HepG2 (cell line): Measurements from ENCODE around the gene ZNF440. TPM values are rescaled to one million over a fixed set of nuclear protein-coding genes. Genes with fewer than 3 reads are reported as not detected.
A peak's percentile ranks its signal among the peaks of the same experiment; 100 is the strongest.

Experiments
- CHD2 ChIP-seq: IDR thresholded peaks from 2 replicates; pipeline ENCODE4 v1.6.1; 2011; ENCODE audit warnings: low read depth, low read length, improper control_type of control experiment
- DMTF1 ChIP-seq: sonication (generic); formaldehyde crosslinking; IDR thresholded peaks from 2 replicates; pipeline ENCODE4 v1.4.0; 2020; ENCODE audit warnings: mild to moderate bottlenecking, missing genetic modification reagents
- ZNF607 ChIP-seq: sonication (generic); formaldehyde crosslinking; IDR thresholded peaks from 2 replicates; pipeline ENCODE4 v1.5.1; 2020; ENCODE audit warnings: missing genetic modification reagents, mild to moderate bottlenecking, borderline replicate concordance
- polyA plus RNA-seq, 8 experiments: library from polyadenylated mRNA; depleted of rRNA in 3 of 8; stranded (reverse) in 7 of 8; unstranded in 1 of 8; fragments of >200 nt; fragmentation: Illumina TruSeq in 4 of 8; extraction: Trizol in 4 of 8; gene quantifications; 2 replicates each; pipeline versions ENCODE4 v1.2.1 to v1.2.3, GENCODE V29; 2011 to 2016; ENCODE audit warnings: low read depth in 4 of 8, missing spikeins in 1 of 8, mixed read lengths in 1 of 8; ENCODE audit not compliant: insufficient read depth in 1 of 8
- total RNA-seq, 5 experiments: library from RNA; depleted of rRNA; stranded (reverse); fragments of >200 nt; fragmentation: Illumina TruSeq; extraction: Trizol; gene quantifications; 2 replicates each; pipeline ENCODE4 v1.2.3, GENCODE V29; 2016; ENCODE audit warnings: low read depth in 1 of 5
- TF ChIP-seq, protein P1 (sequence below): sonication (generic); formaldehyde crosslinking; IDR thresholded peaks from 2 replicates; pipeline ENCODE4 v1.4.0; 2020; ENCODE audit warnings: missing genetic modification reagents, borderline replicate concordance

Gene ZNF440
- total and polyA plus RNA-seq, 2 of the 13 experiments (the other 11 are each of a cell fraction or from before 2014, with no cell fraction given) = 2.7 to 12.4 TPM

GRCh38 chr19:11766597-11767591 is 47.2 kb upstream of the ZNF440 start, which contains the start of gene ZNF441 (continued):
- TF ChIP-seq, protein P1, sequence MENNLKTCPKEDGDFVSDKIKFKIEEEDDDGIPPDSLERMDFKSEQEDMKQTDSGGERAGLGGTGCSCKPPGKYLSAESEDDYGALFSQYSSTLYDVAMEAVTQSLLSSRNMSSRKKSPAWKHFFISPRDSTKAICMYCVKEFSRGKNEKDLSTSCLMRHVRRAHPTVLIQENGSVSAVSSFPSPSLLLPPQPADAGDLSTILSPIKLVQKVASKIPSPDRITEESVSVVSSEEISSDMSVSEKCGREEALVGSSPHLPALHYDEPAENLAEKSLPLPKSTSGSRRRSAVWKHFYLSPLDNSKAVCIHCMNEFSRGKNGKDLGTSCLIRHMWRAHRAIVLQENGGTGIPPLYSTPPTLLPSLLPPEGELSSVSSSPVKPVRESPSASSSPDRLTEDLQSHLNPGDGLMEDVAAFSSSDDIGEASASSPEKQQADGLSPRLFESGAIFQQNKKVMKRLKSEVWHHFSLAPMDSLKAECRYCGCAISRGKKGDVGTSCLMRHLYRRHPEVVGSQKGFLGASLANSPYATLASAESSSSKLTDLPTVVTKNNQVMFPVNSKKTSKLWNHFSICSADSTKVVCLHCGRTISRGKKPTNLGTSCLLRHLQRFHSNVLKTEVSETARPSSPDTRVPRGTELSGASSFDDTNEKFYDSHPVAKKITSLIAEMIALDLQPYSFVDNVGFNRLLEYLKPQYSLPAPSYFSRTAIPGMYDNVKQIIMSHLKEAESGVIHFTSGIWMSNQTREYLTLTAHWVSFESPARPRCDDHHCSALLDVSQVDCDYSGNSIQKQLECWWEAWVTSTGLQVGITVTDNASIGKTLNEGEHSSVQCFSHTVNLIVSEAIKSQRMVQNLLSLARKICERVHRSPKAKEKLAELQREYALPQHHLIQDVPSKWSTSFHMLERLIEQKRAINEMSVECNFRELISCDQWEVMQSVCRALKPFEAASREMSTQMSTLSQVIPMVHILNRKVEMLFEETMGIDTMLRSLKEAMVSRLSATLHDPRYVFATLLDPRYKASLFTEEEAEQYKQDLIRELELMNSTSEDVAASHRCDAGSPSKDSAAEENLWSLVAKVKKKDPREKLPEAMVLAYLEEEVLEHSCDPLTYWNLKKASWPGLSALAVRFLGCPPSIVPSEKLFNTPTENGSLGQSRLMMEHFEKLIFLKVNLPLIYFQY (CRISPR knock-in tag) = peak; percentile 82; the same call in 1 of the 2 replicates
- TF ChIP-seq ZNF607 (CRISPR knock-in tag) (peak; percentile 28; the same call in 1 of the 2 replicates), CHD2 (0 out of 2 replicates have a peak, but pooled peaks have one; percentile 21), DMTF1 (no peak)
